NT2/D1 (cell line): ENCODE results near the gene TMEM259.
A peak's percentile ranks its signal among the peaks of the same experiment; 100 is the strongest.

Experiments
- DNase-seq: peaks from one replicate; pipeline ENCODE4 v3.0.0-alpha.2; 2011; ENCODE audit warnings: low read depth, low spot score
- H3K27me3 ChIP-seq: 2 replicates; pipeline ENCODE4 v1.6.0; 2011; ENCODE audit warnings: mild to moderate bottlenecking; ENCODE audit not compliant: insufficient read length, insufficient read depth
- H3K36me3 ChIP-seq: 2 replicates; pipeline ENCODE4 v1.6.1; 2011; ENCODE audit warnings: mild to moderate bottlenecking, low read length, mixed read lengths; ENCODE audit not compliant: insufficient read depth, insufficient read length
- H3K4me1 ChIP-seq: 2 replicates; pipeline ENCODE4 v1.5.1; 2011; ENCODE audit not compliant: insufficient read depth, insufficient read length
- H3K4me3 ChIP-seq: 2 replicates; pipeline ENCODE4 v1.5.1; 2011; ENCODE audit warnings: low read depth; ENCODE audit not compliant: insufficient read length
- H3K9ac ChIP-seq: 2 replicates; pipeline ENCODE4 v1.6.0; 2011; ENCODE audit warnings: low read depth; ENCODE audit not compliant: insufficient read length
- H3K9me3 ChIP-seq: 2 replicates; pipeline ENCODE4 v1.5.1; 2011; ENCODE audit warnings: mild to moderate bottlenecking, low read length; ENCODE audit not compliant: insufficient read depth
- SUZ12 ChIP-seq: IDR thresholded peaks from 2 replicates; pipeline ENCODE4 v1.6.1; 2011; ENCODE audit not compliant: insufficient read length, insufficient read depth; ENCODE audit errors: extremely low read depth
- YY1 ChIP-seq: IDR thresholded peaks from 2 replicates; pipeline ENCODE4 v1.6.1; 2011; ENCODE audit not compliant: insufficient read length, insufficient read depth
- ZNF274 ChIP-seq: IDR thresholded peaks from 2 replicates; pipeline ENCODE4 v1.6.1; 2011; ENCODE audit warnings: mild to moderate bottlenecking, low read depth, low read length

The TMEM259 gene

GRCh38 chr19:994516-994915 is 26.4 kb downstream of the TMEM259 start:
- Histone ChIP-seq H3K27me3 (peaks cover 8% of the 10 kb centered on the region), H3K4me3 (no peak overlapping the region), H3K9me3 (no peaks in the 10 kb centered on the region), H3K4me1 (peaks cover 25% of the 10 kb centered on the region), H3K36me3 (peaks cover 62% of the 10 kb centered on the region), H3K9ac (no peak overlapping the region)
- TF ChIP-seq SUZ12 (no peak), ZNF274 (no peak), YY1 (no peak)
- DNase-seq, result no peak

GRCh38 chr19:993831-994393 is 27.0 kb downstream of the TMEM259 start:
- Histone ChIP-seq H3K4me1 (peaks cover 21% of the 10 kb centered on the region), H3K27me3 (peaks cover 2% of the 10 kb centered on the region), H3K36me3 (peaks cover 68% of the 10 kb centered on the region), H3K9me3 (no peaks in the 10 kb centered on the region), H3K9ac (no peak overlapping the region), H3K4me3 (no peak overlapping the region)
- no peak for TF ChIP-seq SUZ12
- TF ChIP-seq YY1, result no peak
- TF ChIP-seq ZNF274, result no peak
- no peak for DNase-seq

GRCh38 chr19:993361-993830 is 27.5 kb downstream of the TMEM259 start:
- no peak for DNase-seq
- no peak for TF ChIP-seq ZNF274
- no peak for TF ChIP-seq YY1
- TF ChIP-seq SUZ12, result no peak
- Histone ChIP-seq H3K9ac (no peak overlapping the region), H3K27me3 (no peaks in the 10 kb centered on the region), H3K36me3 (peaks cover 73% of the 10 kb centered on the region), H3K4me1 (peaks cover 21% of the 10 kb centered on the region), H3K9me3 (no peaks in the 10 kb centered on the region), H3K4me3 (no peak overlapping the region)

- Histone ChIP-seq H3K36me3 (peaks cover 79% of the 10 kb centered on the region), H3K4me1 (peaks cover 21% of the 10 kb centered on the region), H3K9me3 (no peaks in the 10 kb centered on the region), H3K27me3 (no peaks in the 10 kb centered on the region), H3K9ac (no peak overlapping the region), H3K4me3 (no peak overlapping the region)
- no peak for TF ChIP-seq YY1
- DNase-seq, result no peak
These were observed 28.3 kb downstream of the TMEM259 start for GRCh38 chr19:992670-993055.

- no peak overlapping the region for H3K9ac ChIP-seq
- no peak overlapping the region for H3K4me3 ChIP-seq
- no peaks in the 10 kb centered on the region for H3K27me3 ChIP-seq
- TF ChIP-seq YY1, result no peak
- no peak for TF ChIP-seq ZNF274
- TF ChIP-seq SUZ12, result no peak
- peaks cover 84% of the 10 kb centered on the region for H3K36me3 ChIP-seq
- no peak for DNase-seq
- no peaks in the 10 kb centered on the region for H3K9me3 ChIP-seq
- H3K4me1 ChIP-seq, result peaks cover 21% of the 10 kb centered on the region
These were observed 28.8 kb downstream of the TMEM259 start for GRCh38 chr19:991932-992669.

- DNase-seq, result no peak
- Histone ChIP-seq H3K4me1 (peaks cover 21% of the 10 kb centered on the region), H3K4me3 (no peak overlapping the region), H3K36me3 (peaks cover 92% of the 10 kb centered on the region), H3K9me3 (no peaks in the 10 kb centered on the region), H3K9ac (no peak overlapping the region), H3K27me3 (no peaks in the 10 kb centered on the region)
- TF ChIP-seq YY1, result no peak
- TF ChIP-seq ZNF274, result no peak
- no peak for TF ChIP-seq SUZ12
These were observed 29.6 kb downstream of the TMEM259 start for GRCh38 chr19:991174-991931.

- DNase-seq, result no peak
- H3K27me3 ChIP-seq, result no peaks in the 10 kb centered on the region
- no peak for TF ChIP-seq ZNF274
- TF ChIP-seq YY1, result no peak
- TF ChIP-seq SUZ12, result no peak
- H3K4me1 ChIP-seq, result peaks cover 18% of the 10 kb centered on the region
- no peaks in the 10 kb centered on the region for H3K9me3 ChIP-seq
- H3K36me3 ChIP-seq, result peaks cover 91% of the 10 kb centered on the region
- H3K9ac ChIP-seq, result peak overlapping the region; percentile 50
- no peak overlapping the region for H3K4me3 ChIP-seq
These were observed 30.2 kb downstream of the TMEM259 start for GRCh38 chr19:990746-991145.
